GM18517 (cell line): ENCODE results near the gene CD8A.

ENCODE experiments used
- ATAC-seq: cut with Tn5 transposase; IDR thresholded peaks from one replicate; pipeline ENCODE4 v1.9.1; 2021; ENCODE audit warnings: mild to moderate bottlenecking, moderate library complexity; ENCODE audit not compliant: unreplicated experiment

The CD8A gene

DNA sequence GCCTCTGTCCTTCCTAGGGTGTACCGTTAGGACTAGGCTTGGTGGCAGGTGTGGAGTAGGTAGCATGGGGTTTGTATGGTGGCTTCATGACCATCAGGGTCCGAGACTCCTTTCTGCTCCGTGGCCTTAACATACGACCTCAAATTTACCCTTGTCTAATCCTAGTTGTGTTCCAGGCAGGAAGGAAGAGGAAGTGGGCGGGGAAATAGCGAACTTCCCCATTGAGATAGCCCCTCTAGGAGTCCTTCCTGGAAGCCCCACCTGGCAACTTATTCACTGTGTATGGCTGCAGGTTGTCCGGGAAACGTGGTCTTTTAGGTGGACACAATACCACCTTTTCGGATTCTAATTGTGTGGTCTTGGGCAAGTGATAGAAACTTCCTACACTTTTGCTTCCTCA, 9.3 kb downstream of the CD8A start:
- no peak for ATAC-seq

DNA sequence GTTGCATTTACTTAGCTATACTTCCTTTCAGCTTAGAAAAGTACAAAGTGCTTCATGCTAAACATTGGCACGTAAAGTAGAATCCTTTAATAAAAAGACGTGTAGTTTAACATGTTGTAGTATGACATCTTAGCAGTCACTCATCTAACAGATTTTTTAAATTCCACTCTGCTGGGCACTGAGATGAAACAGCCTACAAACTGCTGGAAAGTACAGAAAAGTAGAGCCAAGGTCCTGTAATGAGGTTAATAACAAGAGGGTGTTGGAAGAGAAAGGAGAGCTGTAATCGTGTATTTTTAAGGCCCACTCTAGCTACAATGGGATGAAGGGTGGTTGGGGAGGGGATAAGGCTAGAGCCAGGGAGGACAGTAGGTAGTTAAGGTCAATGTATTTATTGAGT, 10.7 kb downstream of the CD8A start:
- ATAC-seq: no peak

DNA sequence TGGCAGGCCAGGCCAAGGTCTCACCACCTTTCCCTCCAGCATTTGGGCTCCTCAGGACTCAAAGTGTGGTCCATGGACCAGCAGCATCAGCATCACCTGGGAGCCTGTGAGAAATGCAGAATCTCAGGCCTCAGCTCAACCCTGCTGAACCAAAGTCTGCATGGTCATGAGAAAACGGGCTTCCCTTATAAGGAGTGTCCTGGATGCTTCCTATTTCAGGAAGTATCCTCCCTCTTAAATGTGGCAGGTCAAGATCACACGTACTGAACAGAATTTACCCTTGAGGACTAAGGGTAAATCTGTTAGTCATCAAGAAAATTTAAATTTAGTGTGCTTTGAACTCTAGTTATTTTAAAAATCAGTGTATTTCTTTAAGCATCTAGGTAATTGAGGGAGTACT, 11.8 kb downstream of the CD8A start:
- ATAC-seq: no peak

DNA sequence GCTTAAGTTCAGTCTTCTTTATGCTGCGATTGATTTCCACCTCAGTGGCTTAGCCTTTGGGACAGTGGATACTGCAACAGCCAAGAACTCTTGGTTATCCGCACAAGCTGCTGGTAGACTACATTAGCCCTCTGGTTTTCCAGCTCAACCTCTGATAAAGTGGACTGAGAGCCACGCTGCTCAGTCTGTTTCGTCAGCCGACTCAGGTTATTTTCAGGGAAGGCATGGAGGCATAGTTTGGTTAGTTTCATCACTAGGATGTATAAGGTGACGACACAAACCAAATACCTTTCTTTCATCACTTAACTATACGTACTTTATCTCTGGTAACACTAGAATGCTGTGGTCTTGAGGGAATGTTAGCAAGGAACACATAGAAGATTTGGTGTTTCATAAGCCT, 14.2 kb downstream of the CD8A start:
- ATAC-seq: no peak

DNA sequence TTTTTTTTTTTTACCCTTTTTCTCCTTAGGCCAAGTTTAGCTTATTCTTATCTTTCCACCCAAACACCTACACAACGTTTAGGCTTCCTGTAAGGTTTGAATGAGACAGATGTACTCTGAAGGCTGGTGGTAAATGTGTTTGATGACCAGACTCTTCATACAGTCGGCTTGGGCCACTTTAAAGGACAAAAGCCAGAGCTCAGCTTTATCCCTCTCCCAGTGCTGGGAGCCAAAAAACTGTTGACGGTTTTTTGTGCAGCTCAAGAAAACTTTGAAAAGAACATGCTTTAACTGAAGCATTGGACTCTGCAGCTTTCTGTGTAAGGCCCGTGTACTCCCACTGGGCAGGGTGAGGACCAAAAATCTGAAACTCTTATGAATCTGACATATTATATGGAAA, 15.4 kb downstream of the CD8A start:
- no peak for ATAC-seq

DNA sequence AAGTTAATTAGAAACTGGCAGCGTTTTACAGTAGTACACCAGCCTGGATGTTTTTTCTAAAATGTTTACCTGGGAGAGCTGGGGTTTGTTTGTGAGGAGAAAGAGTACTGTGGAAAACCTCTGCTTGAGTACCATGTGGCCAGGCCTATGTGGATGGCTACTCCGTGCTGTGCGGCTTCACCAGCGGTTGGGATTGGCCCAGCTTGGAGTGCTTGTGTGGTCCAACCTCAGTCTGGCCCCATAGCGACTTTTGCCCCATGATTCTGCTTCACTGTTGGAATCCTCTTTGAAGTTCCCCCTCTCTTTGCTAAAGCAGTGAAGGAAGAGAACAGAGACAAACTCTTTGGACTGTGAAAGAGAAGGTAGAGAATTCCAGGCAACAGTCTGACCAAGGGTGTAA, 15.9 kb downstream of the CD8A start:
- no peak for ATAC-seq

DNA sequence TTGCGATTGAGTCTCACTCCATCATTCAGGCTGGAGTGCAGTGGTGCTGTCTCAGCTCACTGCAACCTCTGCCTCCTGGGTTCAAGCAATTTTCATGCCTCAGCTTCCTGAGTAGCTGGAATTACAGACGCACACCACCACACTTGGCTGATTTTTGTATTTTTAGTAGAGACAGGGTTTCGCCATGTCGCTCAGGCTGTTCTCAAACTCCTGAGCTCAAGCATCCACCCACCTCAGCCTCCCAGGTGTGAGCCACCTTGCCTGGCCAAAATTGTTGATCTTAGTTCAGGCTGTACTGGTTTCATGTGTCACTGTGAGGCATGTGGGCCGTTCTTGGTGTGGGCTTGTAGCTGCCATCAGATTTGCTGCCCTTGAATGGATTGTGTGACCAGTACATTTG, 18.1 kb downstream of the CD8A start:
- no peak for ATAC-seq

DNA sequence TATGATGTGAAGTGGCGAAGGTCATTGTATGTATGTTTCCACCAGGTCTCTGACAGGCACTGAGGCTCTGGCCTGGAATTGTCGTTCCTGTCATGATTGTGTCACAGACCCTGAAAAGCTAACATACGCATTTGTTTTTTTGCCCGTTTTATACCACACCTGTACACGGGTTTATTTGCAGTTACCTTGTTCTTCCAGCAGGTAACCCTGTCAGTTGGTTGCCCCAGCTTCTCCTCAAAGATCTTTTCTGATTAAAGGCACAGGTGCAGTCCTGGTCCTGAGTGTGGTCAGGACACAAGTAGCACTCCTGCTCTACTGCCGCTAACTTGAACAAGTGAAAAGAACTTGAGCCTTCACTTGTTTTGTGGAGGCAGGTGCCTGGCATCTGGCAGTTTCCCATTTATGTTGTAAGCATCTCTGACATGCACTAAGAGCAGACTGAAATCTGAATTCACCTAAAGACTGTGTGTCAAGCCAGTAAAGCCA, 19.9 kb downstream of the CD8A start:
- no peak for ATAC-seq

DNA sequence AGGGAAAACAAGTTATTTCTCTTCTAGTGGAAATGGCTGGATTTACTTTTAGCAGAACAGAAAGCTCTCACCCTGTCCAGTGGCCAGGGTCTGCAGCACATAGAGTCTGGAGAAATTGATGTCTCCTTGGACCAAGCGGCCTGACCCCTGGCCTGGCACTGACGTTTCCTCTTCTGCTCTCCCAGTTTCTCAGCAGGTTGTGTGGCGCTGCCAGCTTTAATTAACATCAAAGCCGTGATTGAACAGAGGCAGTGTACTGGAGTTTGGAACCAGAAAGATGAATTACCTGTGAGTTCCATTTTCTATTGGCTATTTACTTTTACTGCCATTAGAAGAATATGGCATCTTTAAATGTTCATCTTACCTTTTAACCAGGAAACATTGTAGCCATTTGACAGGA, 20.9 kb downstream of the CD8A start:
- no peak for ATAC-seq

DNA sequence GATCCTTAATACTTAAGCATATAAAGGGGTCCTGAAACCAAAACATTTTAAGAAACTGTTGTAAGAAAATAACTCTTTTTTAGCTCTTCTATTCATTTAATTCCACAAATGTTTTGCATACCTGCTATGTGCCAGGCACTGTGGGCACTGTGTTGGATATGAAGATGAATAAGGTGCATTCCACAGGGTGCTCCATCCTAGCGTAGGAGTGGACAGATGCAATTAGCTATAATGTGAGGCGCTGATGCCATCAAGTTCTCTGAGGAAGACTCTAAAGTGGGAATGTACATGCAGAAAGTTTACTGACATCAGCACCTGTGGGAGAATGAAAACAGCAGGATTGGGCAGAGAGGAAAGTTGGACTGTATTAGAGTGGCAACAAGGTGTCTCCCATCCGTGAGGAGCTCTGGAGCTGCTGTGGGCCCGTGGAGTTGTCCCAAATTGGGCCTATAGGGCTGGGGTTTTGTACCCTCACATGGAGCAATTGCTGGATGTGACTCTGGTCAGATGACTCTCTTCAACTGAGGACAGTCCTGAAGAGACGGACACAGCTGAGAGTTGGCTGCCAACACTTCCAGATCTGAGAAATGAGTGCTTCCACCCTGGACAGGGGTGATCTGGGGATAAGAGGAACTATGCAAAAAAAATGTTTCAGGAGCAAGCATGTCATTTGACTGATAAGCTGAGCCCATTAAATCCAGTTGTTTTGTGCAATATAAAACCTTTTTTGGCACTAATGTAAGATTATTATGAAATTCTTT, 22.3 kb downstream of the CD8A start:
- no peak for ATAC-seq

DNA sequence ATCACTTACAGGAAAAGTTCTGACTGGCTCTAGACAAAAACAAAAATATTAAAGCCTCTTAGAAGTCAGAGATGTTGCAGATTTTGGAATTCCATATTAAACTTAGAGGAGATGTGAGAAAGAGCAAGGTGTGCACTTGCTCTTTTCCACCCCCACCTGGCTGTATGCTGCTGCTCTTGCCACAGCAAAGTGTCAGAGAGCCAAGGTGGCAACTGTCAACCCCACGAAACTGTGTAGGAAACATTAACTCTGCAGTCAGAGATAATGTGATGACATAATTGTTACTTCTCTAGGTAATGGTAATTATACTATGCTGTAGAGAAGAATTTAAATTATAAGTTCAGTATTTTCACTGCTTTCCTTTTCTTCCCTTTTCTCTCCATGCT, 25.4 kb downstream of the CD8A start:
- no peak for ATAC-seq

DNA sequence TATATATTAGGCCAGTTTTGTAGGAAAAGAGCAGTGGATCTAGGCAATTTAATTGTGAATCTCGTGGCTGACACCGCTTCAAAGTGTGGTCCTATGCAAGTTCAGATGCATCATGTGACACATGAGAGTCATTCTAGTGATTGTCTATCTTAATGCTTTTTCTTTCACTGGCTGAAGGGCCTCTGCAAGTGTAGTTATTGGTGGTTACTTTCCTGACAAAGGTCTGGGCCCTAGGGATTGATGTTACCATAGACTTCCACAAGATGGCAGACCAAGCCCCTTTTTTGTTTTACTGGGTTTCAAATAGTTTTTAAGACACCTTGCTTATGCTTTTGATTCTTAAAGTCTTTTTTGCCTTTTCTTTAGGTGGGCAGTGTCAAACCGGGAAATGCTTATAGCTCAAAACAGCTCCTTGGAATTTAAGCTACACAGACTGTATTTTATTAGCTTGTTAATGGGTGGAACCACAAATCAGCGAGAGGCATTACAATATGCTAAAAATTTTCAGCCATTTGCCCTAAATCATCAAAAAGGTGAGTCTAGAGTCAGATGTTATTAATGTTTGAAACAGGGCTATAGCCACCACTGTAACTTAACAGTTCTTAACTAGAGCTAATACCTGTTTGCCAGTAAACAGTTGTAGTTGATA, 25.9 kb downstream of the CD8A start:
- no peak for ATAC-seq

DNA sequence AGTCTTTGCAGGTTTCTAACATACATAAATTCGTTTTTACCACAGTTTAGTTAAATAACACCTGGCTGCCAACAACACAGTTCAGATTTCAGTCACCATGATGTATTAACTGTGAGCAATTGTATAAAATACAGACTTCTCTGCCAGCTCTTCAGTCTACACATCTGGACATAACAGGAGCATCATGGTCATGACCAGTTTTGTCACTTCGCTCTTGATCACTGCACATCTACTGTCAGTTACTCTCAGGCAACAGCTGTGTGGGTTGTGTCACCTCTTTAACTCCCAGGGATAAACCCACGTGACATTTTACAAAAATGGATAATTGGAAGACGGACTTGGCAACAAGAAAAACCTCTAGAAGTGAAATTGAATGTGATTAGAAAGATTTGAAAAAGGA, 30.3 kb downstream of the CD8A start:
- no peak for ATAC-seq

DNA sequence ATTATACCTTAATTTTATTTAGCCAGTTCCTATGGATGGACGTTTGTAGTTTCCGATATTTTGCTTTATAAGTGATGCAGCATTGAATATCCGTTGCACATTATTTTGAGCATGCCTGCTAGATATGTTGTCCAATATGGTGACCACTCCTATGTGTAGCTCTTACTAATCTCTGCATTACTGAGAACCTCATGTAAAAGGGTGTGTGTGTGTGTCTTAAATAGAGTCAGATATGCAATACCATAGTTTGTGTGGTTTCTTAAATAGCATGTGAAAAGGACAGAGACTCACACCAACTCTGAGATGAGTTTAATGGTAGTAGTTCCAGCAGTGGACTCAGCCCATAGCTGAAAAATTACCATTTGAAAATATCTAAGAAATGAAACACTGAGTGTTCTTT, 32.3 kb downstream of the CD8A start:
- no peak for ATAC-seq

DNA sequence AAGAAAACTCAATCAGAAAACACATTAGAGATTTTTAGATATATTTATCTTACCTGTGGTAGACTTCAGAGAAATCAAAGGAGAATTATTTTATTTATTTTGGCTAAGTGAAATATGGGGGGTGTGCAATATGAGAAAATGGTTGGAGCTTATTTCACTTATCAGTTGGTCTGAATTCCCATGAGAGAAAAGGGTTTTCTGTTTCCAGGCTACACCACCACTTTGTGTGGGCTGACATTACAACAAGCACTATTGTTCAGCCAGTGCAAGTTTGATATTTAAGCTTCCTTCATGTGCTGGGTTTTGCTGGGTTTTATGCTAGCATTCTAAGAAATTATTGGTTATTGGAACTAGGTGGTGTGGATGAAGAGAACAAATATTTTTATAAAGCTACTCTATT, 37.1 kb downstream of the CD8A start:
- ATAC-seq: no peak

DNA sequence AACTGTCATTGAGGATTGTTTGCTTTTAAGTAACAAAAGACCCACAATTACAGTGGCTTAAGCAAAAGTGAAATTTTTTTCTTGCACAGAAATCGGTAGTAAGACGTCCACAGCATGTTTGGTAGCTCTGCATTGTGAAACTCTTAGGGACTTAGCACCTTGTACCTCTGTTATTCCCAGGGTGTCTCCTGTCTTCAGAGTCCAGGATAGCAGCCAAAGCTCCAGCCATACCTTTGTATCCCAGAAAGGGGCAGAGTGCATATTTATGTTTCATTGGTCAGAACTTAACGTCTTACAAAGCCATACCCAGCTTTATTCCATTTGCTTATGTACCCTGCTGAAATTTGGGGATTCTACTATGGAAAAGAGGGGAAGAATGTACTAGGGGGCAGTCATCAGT, 37.8 kb downstream of the CD8A start:
- no peak for ATAC-seq

DNA sequence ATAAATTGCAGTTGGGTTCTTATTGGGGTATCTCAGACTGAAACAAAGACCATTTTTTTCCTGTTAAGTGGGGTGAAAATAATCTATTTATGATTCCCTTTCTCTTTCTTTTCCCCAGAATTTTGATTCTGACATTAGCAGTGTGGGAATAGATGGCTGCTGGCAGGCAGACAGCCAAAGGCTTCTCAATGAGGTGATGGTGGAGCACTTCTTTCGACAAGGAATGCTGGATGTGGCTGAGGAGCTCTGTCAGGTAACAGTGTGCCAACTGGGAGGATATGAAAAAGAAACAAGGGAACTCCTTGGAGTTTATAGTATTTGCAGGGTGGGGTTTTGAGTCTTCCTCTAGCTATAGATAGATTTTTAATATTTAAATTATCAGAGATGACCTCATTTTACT, 38.9 kb downstream of the CD8A start:
- ATAC-seq: no peak

DNA sequence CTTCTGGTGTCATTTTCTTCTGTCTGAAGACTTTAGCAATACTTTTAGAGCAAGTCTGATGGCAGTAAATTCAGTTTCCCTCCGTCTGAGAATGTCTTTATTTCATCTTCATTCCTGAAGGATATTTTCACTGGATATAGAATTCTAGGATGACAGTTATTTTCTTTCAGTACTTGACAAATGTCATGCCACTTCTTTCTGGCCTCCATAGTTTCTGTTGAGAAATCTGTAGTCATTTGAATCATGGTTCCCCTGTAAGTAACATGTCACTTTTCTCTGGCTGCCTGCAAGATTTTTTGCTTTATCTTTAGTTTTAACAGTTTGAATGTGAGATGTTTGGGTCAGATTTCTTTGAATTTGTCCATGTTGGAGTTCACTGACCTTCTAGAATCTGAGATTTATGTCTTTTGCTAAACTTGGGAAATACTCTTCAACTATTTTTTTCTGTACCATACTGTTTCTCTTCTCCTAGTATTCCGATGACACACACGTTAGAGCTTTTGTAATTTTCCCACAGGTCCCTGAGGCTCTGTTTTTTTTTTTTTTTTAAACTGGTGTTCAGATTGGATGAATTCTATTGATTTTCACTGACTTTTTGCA, 40.4 kb downstream of the CD8A start:
- ATAC-seq: no peak

DNA sequence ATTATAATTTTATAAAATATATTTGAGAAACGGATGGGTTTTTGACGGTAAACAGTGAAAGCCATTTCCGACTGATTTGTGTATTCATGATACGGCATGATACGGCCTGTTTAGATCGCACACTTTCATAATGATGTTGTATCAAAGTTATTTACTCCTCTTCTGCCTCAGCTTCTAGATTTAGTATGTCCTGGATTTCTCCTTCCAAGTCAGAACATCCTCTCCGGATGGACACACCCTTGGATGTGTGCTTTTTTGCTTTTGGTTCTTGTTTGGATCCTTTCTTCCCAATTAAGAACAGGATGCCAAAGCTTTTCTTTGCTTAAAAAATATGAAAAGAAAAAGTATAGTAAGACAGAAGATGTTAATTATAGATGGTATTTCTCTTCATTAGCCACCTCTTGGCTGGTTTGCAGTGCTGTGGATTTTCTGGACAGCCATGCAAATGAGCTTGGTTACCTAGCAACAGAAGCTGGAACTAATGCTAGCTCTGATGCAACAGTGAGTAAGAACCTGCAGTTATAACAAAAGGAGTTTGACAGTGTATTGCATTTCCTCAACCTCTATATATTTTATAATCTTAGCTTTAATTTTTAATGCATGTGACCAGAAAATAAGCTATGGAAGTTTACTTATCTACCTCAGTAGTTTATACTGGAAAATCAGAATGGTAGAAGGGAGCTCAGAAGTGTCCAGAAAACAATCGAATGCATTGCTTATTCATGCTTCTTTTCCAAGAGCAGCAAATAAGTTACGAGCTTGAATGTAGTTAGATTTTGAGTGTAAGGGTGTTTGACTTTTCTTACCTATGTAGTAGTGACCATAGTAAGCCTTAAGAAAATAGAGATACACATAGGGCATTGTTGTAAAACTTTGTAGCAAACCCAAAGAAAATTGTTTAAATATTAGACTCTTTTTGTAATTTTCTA, 42.7 kb downstream of the CD8A start:
- no peak for ATAC-seq

DNA sequence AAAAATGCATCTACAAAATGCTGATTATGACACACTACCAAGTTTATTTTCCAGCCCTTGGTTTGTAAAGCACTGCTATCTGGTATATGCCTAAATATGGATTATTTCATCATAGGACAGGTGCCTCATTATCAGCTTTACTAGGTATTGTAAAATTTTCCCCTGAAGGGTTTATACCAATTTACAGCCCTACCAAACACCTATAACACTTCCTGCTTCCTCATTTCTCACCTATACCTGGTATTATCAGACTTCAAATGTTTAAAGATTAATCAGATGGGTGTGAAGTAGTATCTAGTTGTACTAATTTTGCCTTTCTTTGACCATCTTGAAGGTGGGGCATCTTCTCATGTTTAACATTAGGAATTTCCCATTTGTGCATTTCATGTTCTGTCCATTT, 43.8 kb downstream of the CD8A start:
- ATAC-seq: no peak

DNA sequence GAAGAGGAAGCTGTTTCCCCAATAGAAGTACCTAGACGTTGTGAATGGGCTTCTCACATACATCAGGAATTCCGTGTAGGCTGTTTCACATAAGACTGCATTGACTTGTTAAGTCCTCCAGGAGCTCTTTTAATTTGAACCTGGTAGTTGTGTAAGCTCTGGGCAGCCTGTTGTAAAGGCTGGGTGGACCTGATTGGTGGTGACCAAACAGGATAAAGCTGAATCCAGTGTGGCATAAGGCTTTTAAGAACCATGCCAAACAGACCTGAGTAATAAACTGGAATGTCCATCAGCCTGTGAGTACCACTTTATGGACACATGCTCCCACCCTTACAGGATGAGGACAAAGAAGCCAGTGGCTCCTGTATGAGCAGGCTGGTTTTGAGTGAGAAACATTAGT, 46.6 kb downstream of the CD8A start:
- ATAC-seq: no peak
